K562 (cell line): ENCODE measurements around the gene CACNA1C. TPM values are rescaled to one million over a fixed set of nuclear protein-coding genes. Genes with fewer than 3 reads are reported as not detected.

ENCODE experiments used
- ATAC-seq: fragments of 200-7000 bp; cut with Tn5 transposase; 3 replicates; pipeline ENCODE4 v1.9.1; 2020; ENCODE audit warnings: moderate library complexity
- BruUV-seq: library from RNA; stranded (reverse); fragments of 400-500 nt; replicated peaks from 2 replicates; lab custom pipeline; 2021; lab: Mats Ljungman, UMichigan
- CTCF ChIA-PET: fragments of 300-600 bp; formaldehyde crosslinking; extraction: SDS; loops from one replicate; lab custom pipeline; 2021; ENCODE audit warnings: low intra/inter-chr PET ratio; lab: Yijun Ruan, JAX
- POLR2A ChIA-PET: fragments of 300-600, 350-650 bp; sonication (Branson Sonifier 250); formaldehyde crosslinking; extraction: SDS; loops from one replicate; lab custom pipeline; 2021; ENCODE audit warnings: antibody characterized with exemption, inconsistent platforms; lab: Yijun Ruan, JAX
- DNase-seq, 4 experiments: peaks; one replicate each; pipeline versions ENCODE4 v3.0.0 to v3.0.0-alpha.2; 2011 to 2018; ENCODE audit warnings: low spot score in 3 of 4, mixed read lengths in 3 of 4; ENCODE audit errors: extremely low read depth in 1 of 4
- FAIRE-seq: peaks from 2 replicates; lab custom pipeline; 2011; peaks lifted over from hg19 to GRCh38; lab: Jason Lieb, UNC
- H2AFZ ChIP-seq: 2 replicates; pipeline ENCODE4 v1.6.0; 2011; ENCODE audit warnings: low read depth, low read length, control low read depth, inconsistent platforms
- H3K27ac ChIP-seq: fragments of 200-600 bp; 3 replicates; pipeline ENCODE4 v1.8.0; 2011; ENCODE audit warnings: low read depth, mild to moderate bottlenecking, control low read depth, inconsistent platforms, low read length, moderate library complexity, mixed read lengths; ENCODE audit errors: extremely low read depth
- H3K27me3 ChIP-seq, 2 experiments: fragments of 300-600 bp in 1 of 2; 2 replicates in 1 of 2; 3 replicates in 1 of 2; pipeline versions ENCODE4 v1.6.0 to v1.8.0; 2011; ENCODE audit warnings: inconsistent platforms in 2 of 2, low read length in 2 of 2, mild to moderate bottlenecking in 1 of 2, mixed read lengths in 1 of 2, moderate library complexity in 1 of 2; ENCODE audit not compliant: control insufficient read depth in 2 of 2, insufficient read depth in 2 of 2
- H3K36me3 ChIP-seq: fragments of 300-600 bp; 3 replicates; pipeline ENCODE4 v1.8.0; 2011; ENCODE audit warnings: mild to moderate bottlenecking, low read length, inconsistent platforms; ENCODE audit not compliant: control insufficient read depth, insufficient read depth
- H3K4me1 ChIP-seq, 2 experiments: fragments of 200-600 bp in 1 of 2; replicated peaks in 1 of 2; 2 replicates in 1 of 2; 3 replicates in 1 of 2; pipeline versions ENCODE4 v1.5.1 to v1.8.0; 2011; ENCODE audit warnings: inconsistent platforms in 2 of 2, low read length in 2 of 2, mild to moderate bottlenecking in 1 of 2, mixed read lengths in 1 of 2, moderate library complexity in 1 of 2; ENCODE audit not compliant: control insufficient read depth in 2 of 2, insufficient read depth in 2 of 2
- H3K4me2 ChIP-seq: 2 replicates; pipeline ENCODE4 v1.6.1; 2011; ENCODE audit warnings: low read length, control low read depth, inconsistent platforms, mixed read lengths; ENCODE audit not compliant: insufficient read depth
- H3K4me3 ChIP-seq: fragments of 200-600 bp; sonication (generic), shearing (Covaris generic); 2 replicates; pipeline ENCODE4 v1.5.1; 2016; ENCODE audit warnings: control low read depth, inconsistent platforms
- H3K79me2 ChIP-seq: fragments of 200-600 bp; 3 replicates; pipeline ENCODE4 v1.8.0; 2011; ENCODE audit warnings: low read length, inconsistent platforms; ENCODE audit not compliant: control insufficient read depth, insufficient read depth
- H3K9ac ChIP-seq, 2 experiments: 2 replicates each; pipeline versions ENCODE4 v1.6.0 to v1.6.1; 2011; ENCODE audit warnings: low read depth in 2 of 2, low read length in 2 of 2, control low read depth in 1 of 2, inconsistent platforms in 1 of 2, mild to moderate bottlenecking in 1 of 2, mixed read lengths in 1 of 2; ENCODE audit not compliant: insufficient read depth in 1 of 2
- H3K9me1 ChIP-seq: one replicate; pipeline ENCODE4 v1.6.0; 2011; ENCODE audit warnings: inconsistent platforms, mild to moderate bottlenecking, low read length, moderate library complexity; ENCODE audit not compliant: control insufficient read depth, insufficient read depth
- H3K9me3 ChIP-seq: replicated peaks from 2 replicates; pipeline ENCODE4 v1.5.1; 2011; ENCODE audit warnings: low read depth, low read length, inconsistent platforms; ENCODE audit not compliant: control insufficient read depth, insufficient read depth
- H4K20me1 ChIP-seq: replicated peaks from 2 replicates; pipeline ENCODE4 v1.6.1; 2011; ENCODE audit warnings: low read length, inconsistent platforms, mixed read lengths; ENCODE audit not compliant: control insufficient read depth, insufficient read depth
- ADNP ChIP-seq: fragments of 200-800 bp; sonication (Bioruptor generic); IDR thresholded peaks from 2 replicates; pipeline ENCODE4 v1.6.1; 2016; ENCODE audit warnings: missing genetic modification characterization, missing compliant biosample characterization
- ELF2 ChIP-seq: fragments of 250-450 bp; sonication (Bioruptor Pico); IDR thresholded peaks from 2 replicates; pipeline ENCODE4 v1.5.0; 2021; ENCODE audit warnings: mild to moderate bottlenecking
- HNRNPL ChIP-seq: fragments of 200-400 bp; formaldehyde crosslinking; IDR thresholded peaks from 2 replicates; pipeline ENCODE4 v1.6.1; 2017; ENCODE audit warnings: low read depth, mild to moderate bottlenecking, low read length
- RERE ChIP-seq: sonication (generic); formaldehyde crosslinking; IDR thresholded peaks from 2 replicates; pipeline ENCODE4 v1.8.0; 2023; ENCODE audit warnings: missing genetic modification reagents, mild to moderate bottlenecking, borderline replicate concordance
- YY1 ChIP-seq, 3 experiments: IDR thresholded peaks; 2 replicates each; pipeline ENCODE4 v1.6.1; 2011; ENCODE audit warnings: low read length in 2 of 3, mild to moderate bottlenecking in 2 of 3, moderate library complexity in 2 of 3, borderline replicate concordance in 1 of 3, control low read depth in 1 of 3, low read depth in 1 of 3; ENCODE audit not compliant: insufficient read depth in 3 of 3, insufficient replicate concordance in 2 of 3, control insufficient read depth in 1 of 3, insufficient read length in 1 of 3; ENCODE audit errors: extremely low read depth in 1 of 3
- ZNF197 ChIP-seq: fragments of 200-800 bp; sonication (Bioruptor generic); IDR thresholded peaks from 2 replicates; pipeline ENCODE4 v1.6.1; 2016; ENCODE audit warnings: low read depth, missing genetic modification characterization, missing compliant biosample characterization
- ZNF395 ChIP-seq: fragments of 200-800 bp; sonication (Bioruptor generic); IDR thresholded peaks from 2 replicates; pipeline ENCODE4 v1.6.1; 2017; ENCODE audit warnings: missing genetic modification characterization, missing compliant biosample characterization
- ZNF431 ChIP-seq: sonication (generic); formaldehyde crosslinking; IDR thresholded peaks from 2 replicates; pipeline ENCODE4 v1.8.0; 2022; ENCODE audit warnings: mild to moderate bottlenecking, missing genetic modification reagents
- ZNF592 ChIP-seq: fragments of 450-650 bp; IDR thresholded peaks from 2 replicates; pipeline ENCODE4 v1.6.1; 2017; ENCODE audit warnings: antibody characterized with exemption, mild to moderate bottlenecking
- ZNF717 ChIP-seq: fragments of 250-450 bp; sonication (Bioruptor Pico); IDR thresholded peaks from 2 replicates; pipeline ENCODE4 v1.5.0; 2021
- WGBS: fragments of 100-300 bp; shearing (Covaris generic); methylation state at CpG from one replicate; pipeline ENCODE4 v1.1.6; 2016; ENCODE audit warnings: low coverage, mixed read lengths; ENCODE audit not compliant: insufficient coverage; ENCODE audit errors: missing lambda C conversion rate; 5-methylcytosine and 5-hydroxymethylcytosine counted together
- in situ Hi-C: fragments of 300-500 bp; cut with MboI; formaldehyde crosslinking; loops from 4 replicates; pipeline ENCODE4 v1.15.0; 2018; ENCODE audit warnings: inconsistent platforms, mixed read lengths
- intact Hi-C: fragments of 100-400 bp; cut with micrococcal nuclease; formaldehyde crosslinking; loops from 2 replicates; pipeline ENCODE4 v1.14.2; 2022
- polyA plus RNA-seq, 8 experiments: library from polyadenylated mRNA; depleted of rRNA in 4 of 8; stranded (reverse) in 5 of 8; unstranded in 3 of 8; fragments of >200 nt; fragmentation: Nextera tagmentation in 2 of 8; fragmentation: Illumina TruSeq in 1 of 8; extraction: Ambion mirVana in 2 of 8; extraction: Trizol in 1 of 8; gene quantifications; 2 replicates each; pipeline versions ENCODE4 v1.2.1 to v1.2.3, GENCODE V29; 2011 to 2014; ENCODE audit warnings: inconsistent platforms in 1 of 8, missing spikeins in 1 of 8
- total RNA-seq, 7 experiments: library from RNA; depleted of rRNA in 6 of 7; stranded (reverse); fragments of >200 nt in 6 of 7; fragmentation: Illumina TruSeq in 2 of 7; extraction: Trizol in 2 of 7; gene quantifications; 2 replicates each; pipeline versions ENCODE4 v1.2.1 to v1.2.3, GENCODE V29; 2011 to 2021; ENCODE audit warnings: low replicate concordance in 1 of 7

CACNA1C gene
- total and polyA plus RNA-seq, 9 of the 15 experiments (the other 6 are each of a cell fraction or from before 2014, with no cell fraction given) = not detected

GRCh38 chr12:2562400-2562799 lies 509.6 kb downstream of the CACNA1C start:
- no peaks in the 10 kb centered on the region for H3K9me1 ChIP-seq
- H3K9me3 ChIP-seq = no peaks in the 10 kb centered on the region
- no peak overlapping the region for H2AFZ ChIP-seq
- H3K4me1 ChIP-seq = no peaks in the 10 kb centered on the region
- no peaks in the 10 kb centered on the region for H3K36me3 ChIP-seq
- H3K27me3 ChIP-seq = peaks cover 2 to 27% of the 10 kb centered on the region in 2 experiments
- 0 out of 2 replicates have a peak, but pooled peaks cover 3% of the 10 kb centered on the region for H4K20me1 ChIP-seq
- ATAC-seq (no peak), FAIRE-seq (no peak), DNase-seq (no peak)
- no peak overlapping the region for H3K9ac ChIP-seq
- H3K4me3 ChIP-seq = no peak overlapping the region
- H3K79me2 ChIP-seq = no peaks in the 10 kb centered on the region
- no peak for TF ChIP-seq RERE (CRISPR knock-in tag)
- TF ChIP-seq ZNF717 (CRISPR knock-in tag) = no peak
- no peak for TF ChIP-seq ZNF431
- no peak for TF ChIP-seq ADNP (tag)
- no peak for TF ChIP-seq ELF2
- no peak for TF ChIP-seq ZNF592
- TF ChIP-seq YY1 (IDR thresholded peaks at IDR 0.05; ENCODE audit: borderline replicate concordance in 1 of 3, control insufficient read depth in 1 of 3, extremely low read depth in 1 of 3, insufficient read depth in 3 of 3, insufficient read length in 1 of 3, insufficient replicate concordance in 2 of 3, low read depth in 1 of 3, low read length in 2 of 3) = no peak
- no peak for TF ChIP-seq ZNF395
- no peak for TF ChIP-seq ZNF197 (CRISPR knock-in tag)
- TF ChIP-seq HNRNPL = no peak
- 5% methylated on average over 3 of the region's 3 CpGs for WGBS
- H3K4me2 ChIP-seq = no peak overlapping the region
- H3K27ac ChIP-seq = no peak overlapping the region
- ChIA-PET CTCF (no interaction called here), POLR2A (no interaction called here)
- in situ Hi-C loops (no loop called here), intact Hi-C loops (no loop called here)
- no TSS peak for BruUV-seq
